Thoracic aorta (tissue), 2 donors: Measurements from ENCODE around the gene CD38. TPM values are rescaled to one million over a fixed set of nuclear protein-coding genes. Genes with fewer than 3 reads are reported as not detected.

ENCODE experiments used
- ATAC-seq: fragments of 150-250 bp; one replicate; pipeline ENCODE4 v1.8.0; 2017; ENCODE audit warnings: low read depth; ENCODE audit not compliant: insufficient number of reproducible peaks, low FRiP score
- DNase-seq: peaks from one replicate; pipeline ENCODE4 v3.0.0-alpha.2; 2020; ENCODE audit warnings: low spot score
- H3K27ac ChIP-seq, 2 donors: fragments of 200-600 bp; sonication (generic); 1 replicate in 1 of 2; 2 replicates in 1 of 2; pipeline ENCODE4 v1.5.1; 2016; ENCODE audit warnings: mild to moderate bottlenecking in 2 of 2, moderate library complexity in 2 of 2
- H3K27me3 ChIP-seq: fragments of 200-600 bp; sonication (generic); replicated peaks from 2 replicates; pipeline ENCODE4 v1.6.0; 2016; ENCODE audit warnings: mild to moderate bottlenecking; ENCODE audit not compliant: insufficient read depth
- H3K36me3 ChIP-seq: fragments of 200-600 bp; sonication (generic); one replicate; pipeline ENCODE4 v1.5.1; 2016
- H3K4me1 ChIP-seq, 2 donors: fragments of 200-600 bp; sonication (generic); 1 replicate in 1 of 2; 2 replicates in 1 of 2; pipeline versions ENCODE4 v1.5.1 to v1.6.0; 2016; ENCODE audit warnings: low read depth in 2 of 2, mild to moderate bottlenecking in 1 of 2; ENCODE audit not compliant: control insufficient read depth in 1 of 2
- H3K4me3 ChIP-seq: fragments of 200-600 bp; sonication (generic); 2 replicates; pipeline ENCODE4 v1.5.1; 2016; ENCODE audit warnings: mild to moderate bottlenecking
- H3K9me3 ChIP-seq: fragments of 200-600 bp; sonication (generic); 2 replicates; pipeline ENCODE4 v1.5.1; 2016
- CTCF ChIP-seq: fragments of 200-600 bp; sonication (generic); IDR thresholded peaks from one replicate; pipeline ENCODE4 v1.5.1; 2019; ENCODE audit warnings: antibody characterized with exemption
- total RNA-seq, 2 donors: library from RNA; depleted of rRNA; stranded (reverse); fragments of >200 nt; gene quantifications; one replicate each; pipeline versions ENCODE4 v1.1.0 to v1.2.3, GENCODE V29; 2016

CD38 gene
- total RNA-seq, 2 donors from 2014 or later: 3.2 to 7.8 TPM

GRCh38 chr4:15809058-15809457 is 30.9 kb downstream of the CD38 start:
- no peak for TF ChIP-seq CTCF
- DNase-seq (no peak), ATAC-seq (no peak)
- H3K27me3 ChIP-seq: no peaks in the 10 kb centered on the region
- peak overlapping the region; percentile 49 for H3K4me3 ChIP-seq
- H3K9me3 ChIP-seq: no peaks in the 10 kb centered on the region
- H3K36me3 ChIP-seq: no peaks in the 10 kb centered on the region
- H3K4me1 ChIP-seq: no peaks in the 10 kb centered on the region
- H3K27ac ChIP-seq: no peak overlapping the region

DNA sequence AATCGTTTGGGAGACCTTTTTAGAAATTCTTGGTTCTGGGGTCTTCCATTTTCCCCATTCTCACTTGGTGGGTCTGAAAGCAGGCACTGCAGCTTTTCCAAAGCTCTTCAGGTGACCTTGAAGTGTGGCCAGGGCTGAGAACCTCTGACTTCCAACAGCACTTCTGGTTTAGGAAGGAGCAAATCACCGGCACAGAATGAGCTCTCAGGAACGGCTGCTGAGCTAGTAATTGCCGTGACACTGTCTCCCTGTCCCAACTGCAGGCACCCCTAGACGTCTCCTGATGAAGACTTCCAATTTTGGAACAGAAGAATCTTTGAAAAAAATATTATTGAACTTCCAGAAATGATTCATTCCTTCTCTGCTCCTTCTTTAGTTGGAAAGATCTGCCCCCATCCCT is 31.3 kb downstream of the CD38 start:
- Histone ChIP-seq H3K9me3 (no peaks in the 10 kb centered on the region), H3K27ac (no peak overlapping the region), H3K27me3 (no peaks in the 10 kb centered on the region), H3K36me3 (no peaks in the 10 kb centered on the region), H3K4me1 (no peaks in the 10 kb centered on the region), H3K4me3 (peak overlapping the region; percentile 49)
- DNase-seq (no peak), ATAC-seq (no peak)
- TF ChIP-seq CTCF: no peak

DNA sequence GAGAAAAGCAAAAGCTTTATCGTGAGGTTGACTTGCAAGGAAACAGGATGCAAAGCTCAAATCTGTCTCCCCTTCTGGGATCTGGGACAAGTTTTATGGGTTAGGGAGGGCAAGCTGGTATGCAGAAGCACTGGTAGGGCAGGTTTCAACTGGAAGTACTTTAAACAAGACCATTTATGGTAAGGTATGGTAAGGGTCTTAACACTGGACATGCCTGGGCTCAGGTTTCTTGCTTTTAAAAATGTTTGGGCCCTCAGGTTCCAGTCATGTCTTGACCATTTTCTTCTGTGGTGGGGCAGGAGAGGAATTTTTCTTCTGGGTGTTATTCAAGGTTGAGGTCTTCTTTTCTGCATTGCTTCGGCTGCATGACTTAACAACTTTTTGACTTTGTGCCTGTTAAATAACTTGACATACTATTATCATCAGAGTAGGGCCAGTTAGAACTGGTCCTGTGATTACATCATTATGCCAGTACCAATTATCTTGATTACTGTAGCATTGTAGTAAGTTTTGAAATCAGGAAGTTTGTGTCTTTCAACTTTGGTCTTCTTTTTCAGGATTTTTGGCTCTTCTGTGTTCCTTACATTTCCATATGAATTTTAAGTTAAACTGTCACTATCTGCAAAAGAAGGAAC is 33.7 kb downstream of the CD38 start:
- Histone ChIP-seq H3K36me3 (no peaks in the 10 kb centered on the region), H3K4me3 (no peak overlapping the region), H3K4me1 (no peaks in the 10 kb centered on the region), H3K27ac (no peak overlapping the region), H3K9me3 (no peaks in the 10 kb centered on the region), H3K27me3 (no peaks in the 10 kb centered on the region)
- ATAC-seq (no peak), DNase-seq (no peak)
- no peak for TF ChIP-seq CTCF

GRCh38 chr4:15832523-15833451 is 54.7 kb downstream of the CD38 start:
- Histone ChIP-seq H3K9me3 (peaks cover 7% of the 10 kb centered on the region), H3K36me3 (no peaks in the 10 kb centered on the region), H3K27ac (peak overlapping the region in 1 of 2 donors; percentile 21), H3K4me3 (no peak overlapping the region), H3K4me1 (peaks cover 8 to 13% of the 10 kb centered on the region in 2 donors), H3K27me3 (no peaks in the 10 kb centered on the region)
- ATAC-seq (no peak), DNase-seq (no peak)
- no peak for TF ChIP-seq CTCF

- DNase-seq: no peak
- TF ChIP-seq CTCF: no peak
- no peaks in the 10 kb centered on the region for H3K36me3 ChIP-seq
- H3K27ac ChIP-seq: peak overlapping the region; percentile 41 to 46
- no peak overlapping the region for H3K4me3 ChIP-seq
- no peak for ATAC-seq
- peaks cover 7% of the 10 kb centered on the region for H3K9me3 ChIP-seq
- peaks cover 8 to 13% of the 10 kb centered on the region in 2 donors for H3K4me1 ChIP-seq
- no peaks in the 10 kb centered on the region for H3K27me3 ChIP-seq
Measured at GRCh38 chr4:15833801-15834200, 55.7 kb downstream of the CD38 start.
